EL (cell line): ENCODE data around the gene MMP24OS.
A peak's percentile ranks its signal among the peaks of the same experiment; 100 is the strongest.

Experiments
- DNase-seq: peaks from one replicate; pipeline ENCODE4 v3.0.0-alpha.2; 2016

Gene MMP24OS

GRCh38 chr20:35243986-35244385 is 33.9 kb downstream of the MMP24OS start:
- DNase-seq: no peak

GRCh38 chr20:35243317-35243716 is 34.6 kb downstream of the MMP24OS start:
- no peak for DNase-seq

DNA sequence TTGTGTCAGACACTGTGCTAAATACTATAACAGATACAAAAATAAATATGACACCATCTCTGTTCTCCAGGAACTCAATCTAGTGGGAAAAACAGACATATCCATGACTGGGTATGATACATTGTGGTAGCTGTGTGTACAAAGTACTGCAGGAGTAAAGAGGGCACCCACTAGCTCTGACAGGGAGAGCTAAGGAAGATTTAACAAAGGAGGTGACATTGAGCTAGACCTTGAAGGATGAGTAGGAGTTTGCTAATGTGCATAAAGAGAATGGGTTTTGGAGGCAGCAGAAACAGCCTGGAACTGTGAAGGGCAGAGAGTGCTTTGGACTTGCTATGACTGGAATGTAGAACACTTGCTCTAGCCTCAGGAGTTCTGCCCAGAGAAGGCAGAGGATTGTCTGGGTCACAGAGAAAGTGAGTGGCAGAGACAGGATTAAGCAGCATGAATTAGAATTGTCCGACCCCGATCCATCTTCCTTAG is 37.1 kb downstream of the MMP24OS start:
- DNase-seq: no peak

GRCh38 chr20:35240083-35240810 is 37.7 kb downstream of the MMP24OS start:
- DNase-seq: no peak

GRCh38 chr20:35238735-35239134 is 39.2 kb downstream of the MMP24OS start:
- DNase-seq: no peak

DNA sequence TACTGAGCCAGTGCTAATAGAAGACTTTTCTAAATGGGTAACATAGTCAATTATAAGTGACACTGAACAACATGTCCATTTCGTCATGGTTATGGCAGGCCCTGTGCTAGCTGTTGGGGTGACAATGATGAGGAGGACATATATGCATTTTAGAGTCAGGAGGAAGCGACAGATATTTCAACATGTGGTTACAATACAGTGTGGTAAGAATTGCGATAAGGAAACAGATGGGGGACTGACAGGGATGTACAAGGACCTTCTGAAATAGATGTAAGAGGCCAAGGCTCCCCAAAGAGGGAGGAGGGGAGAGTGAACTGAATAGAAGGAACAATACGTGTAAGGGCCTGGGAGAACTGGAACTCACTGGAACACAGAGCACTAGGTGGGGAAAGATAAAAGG is 39.8 kb downstream of the MMP24OS start:
- no peak for DNase-seq

DNA sequence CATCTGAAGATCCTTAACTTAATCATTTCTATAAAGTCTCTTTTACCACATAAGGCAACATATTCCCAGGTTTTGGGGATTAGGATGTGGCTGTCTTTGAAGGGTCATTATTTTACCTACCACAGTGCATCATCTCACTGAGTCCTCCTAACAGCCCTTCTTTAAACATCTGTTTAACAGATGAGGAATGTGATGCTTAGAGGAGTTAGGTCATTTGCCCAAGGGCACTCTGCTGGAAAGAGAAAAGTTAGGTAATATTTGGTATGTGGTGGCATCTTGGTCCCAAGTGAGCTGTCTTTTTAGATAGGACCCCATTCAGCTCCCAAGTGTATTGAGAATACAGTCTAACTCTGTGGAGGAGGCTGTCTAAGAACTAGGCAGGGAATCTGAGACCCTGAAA is 40.4 kb downstream of the MMP24OS start:
- DNase-seq: peak; percentile 83

GRCh38 chr20:35235881-35236280 is 42.0 kb downstream of the MMP24OS start:
- no peak for DNase-seq

DNA sequence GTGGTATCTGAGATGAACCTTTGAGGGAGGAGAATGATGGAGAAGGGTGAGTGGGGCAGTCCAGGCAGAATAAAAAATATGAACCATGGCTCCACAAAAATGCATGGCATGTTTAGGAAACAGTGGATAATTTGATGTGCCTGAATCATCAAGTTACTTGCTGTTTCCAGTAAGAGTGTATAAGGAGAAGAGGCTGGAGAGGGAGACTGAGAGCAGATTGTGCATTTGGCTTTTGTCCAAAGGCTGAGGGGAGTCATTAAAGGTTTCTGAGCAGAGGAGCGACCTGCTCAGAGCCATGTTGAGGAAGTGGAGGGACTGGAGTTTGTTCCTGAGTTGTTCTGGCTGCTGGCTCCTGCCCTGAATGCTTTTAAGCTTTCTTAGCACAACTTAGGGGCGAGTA is 45.3 kb downstream of the MMP24OS start:
- DNase-seq: peak; percentile 92

GRCh38 chr20:35226884-35227681 is 50.8 kb downstream of the MMP24OS start:
- peak; percentile 46 for DNase-seq
